NT2/D1 (cell line): ENCODE results near the gene PPP1R7.

Experiments used
- DNase-seq: peaks from one replicate; pipeline ENCODE4 v3.0.0-alpha.2; 2011; ENCODE audit warnings: low read depth, low spot score
- H3K27me3 ChIP-seq: 2 replicates; pipeline ENCODE4 v1.6.0; 2011; ENCODE audit warnings: mild to moderate bottlenecking; ENCODE audit not compliant: insufficient read length, insufficient read depth
- H3K36me3 ChIP-seq: 2 replicates; pipeline ENCODE4 v1.6.1; 2011; ENCODE audit warnings: mild to moderate bottlenecking, low read length, mixed read lengths; ENCODE audit not compliant: insufficient read depth, insufficient read length
- H3K4me1 ChIP-seq: 2 replicates; pipeline ENCODE4 v1.5.1; 2011; ENCODE audit not compliant: insufficient read depth, insufficient read length
- H3K4me3 ChIP-seq: 2 replicates; pipeline ENCODE4 v1.5.1; 2011; ENCODE audit warnings: low read depth; ENCODE audit not compliant: insufficient read length
- H3K9ac ChIP-seq: 2 replicates; pipeline ENCODE4 v1.6.0; 2011; ENCODE audit warnings: low read depth; ENCODE audit not compliant: insufficient read length
- H3K9me3 ChIP-seq: 2 replicates; pipeline ENCODE4 v1.5.1; 2011; ENCODE audit warnings: mild to moderate bottlenecking, low read length; ENCODE audit not compliant: insufficient read depth
- SUZ12 ChIP-seq: IDR thresholded peaks from 2 replicates; pipeline ENCODE4 v1.6.1; 2011; ENCODE audit not compliant: insufficient read length, insufficient read depth; ENCODE audit errors: extremely low read depth
- YY1 ChIP-seq: IDR thresholded peaks from 2 replicates; pipeline ENCODE4 v1.6.1; 2011; ENCODE audit not compliant: insufficient read length, insufficient read depth
- ZNF274 ChIP-seq: IDR thresholded peaks from 2 replicates; pipeline ENCODE4 v1.6.1; 2011; ENCODE audit warnings: mild to moderate bottlenecking, low read depth, low read length

The PPP1R7 gene

GRCh38 chr2:241108271-241109209 is 41.7 kb upstream of the PPP1R7 start:
- no peaks in the 10 kb centered on the region for H3K27me3 ChIP-seq
- DNase-seq = no peak
- H3K4me3 ChIP-seq = no peak overlapping the region
- no peak overlapping the region for H3K9ac ChIP-seq
- no peaks in the 10 kb centered on the region for H3K4me1 ChIP-seq
- H3K36me3 ChIP-seq = peaks cover 43% of the 10 kb centered on the region
- no peaks in the 10 kb centered on the region for H3K9me3 ChIP-seq
- TF ChIP-seq YY1 (no peak), SUZ12 (no peak), ZNF274 (no peak)

GRCh38 chr2:241109210-241110088 is 40.8 kb upstream of the PPP1R7 start:
- H3K9me3 ChIP-seq = no peaks in the 10 kb centered on the region
- no peak overlapping the region for H3K4me3 ChIP-seq
- DNase-seq = no peak
- H3K9ac ChIP-seq = no peak overlapping the region
- TF ChIP-seq SUZ12 = no peak
- no peak for TF ChIP-seq ZNF274
- TF ChIP-seq YY1 = no peak
- H3K4me1 ChIP-seq = no peaks in the 10 kb centered on the region
- peaks cover 48% of the 10 kb centered on the region for H3K36me3 ChIP-seq
- H3K27me3 ChIP-seq = no peaks in the 10 kb centered on the region

GRCh38 chr2:241110089-241110606 is 40.1 kb upstream of the PPP1R7 start:
- Histone ChIP-seq H3K4me3 (no peak overlapping the region), H3K27me3 (no peaks in the 10 kb centered on the region), H3K4me1 (no peaks in the 10 kb centered on the region), H3K36me3 (peaks cover 55% of the 10 kb centered on the region), H3K9ac (no peak overlapping the region), H3K9me3 (no peaks in the 10 kb centered on the region)
- TF ChIP-seq SUZ12 (no peak), ZNF274 (no peak)
- DNase-seq = no peak

GRCh38 chr2:241110607-241111439 is 39.4 kb upstream of the PPP1R7 start:
- TF ChIP-seq YY1 (no peak), ZNF274 (no peak), SUZ12 (no peak)
- H3K36me3 ChIP-seq = peaks cover 53% of the 10 kb centered on the region
- no peak overlapping the region for H3K9ac ChIP-seq
- H3K9me3 ChIP-seq = no peaks in the 10 kb centered on the region
- no peaks in the 10 kb centered on the region for H3K4me1 ChIP-seq
- H3K27me3 ChIP-seq = no peaks in the 10 kb centered on the region
- H3K4me3 ChIP-seq = no peak overlapping the region
- DNase-seq = no peak

GRCh38 chr2:241111440-241111805 is 38.8 kb upstream of the PPP1R7 start:
- H3K36me3 ChIP-seq = peaks cover 55% of the 10 kb centered on the region
- H3K4me1 ChIP-seq = no peaks in the 10 kb centered on the region

GRCh38 chr2:241112046-241112445 is 38.2 kb upstream of the PPP1R7 start:
- TF ChIP-seq YY1 (no peak), SUZ12 (no peak), ZNF274 (no peak)
- no peaks in the 10 kb centered on the region for H3K27me3 ChIP-seq
- DNase-seq = no peak
- no peak overlapping the region for H3K4me3 ChIP-seq
- H3K9ac ChIP-seq = no peak overlapping the region
- no peaks in the 10 kb centered on the region for H3K4me1 ChIP-seq
- peaks cover 55% of the 10 kb centered on the region for H3K36me3 ChIP-seq
- H3K9me3 ChIP-seq = no peaks in the 10 kb centered on the region

More at GRCh38 chr2:241111440-241111805, 38.8 kb upstream of the PPP1R7 start:
- TF ChIP-seq SUZ12 = no peak
- TF ChIP-seq ZNF274 = no peak
- TF ChIP-seq YY1 = no peak
- Histone ChIP-seq H3K27me3 (no peaks in the 10 kb centered on the region), H3K9ac (no peak overlapping the region), H3K4me3 (no peak overlapping the region), H3K9me3 (no peaks in the 10 kb centered on the region)
- no peak for DNase-seq

- Histone ChIP-seq H3K4me1 (no peaks in the 10 kb centered on the region), H3K9ac (no peak overlapping the region), H3K9me3 (no peaks in the 10 kb centered on the region), H3K4me3 (no peak overlapping the region), H3K27me3 (no peaks in the 10 kb centered on the region), H3K36me3 (peaks cover 51% of the 10 kb centered on the region)
- TF ChIP-seq ZNF274 (no peak), SUZ12 (no peak), YY1 (no peak)
- DNase-seq = no peak
Observed at GRCh38 chr2:241112592-241112991, 37.7 kb upstream of the PPP1R7 start.
